ENCODE data around the gene NBAS. TPM values are rescaled to one million over a fixed set of nuclear protein-coding genes. Genes with fewer than 3 reads are reported as not detected.

The NBAS gene
- total and polyA plus RNA-seq, 9 of the 15 experiments (the other 6 are each of a cell fraction or from before 2014, with no cell fraction given): 15.3 to 94.4 (median 69.9) TPM

- TF ChIP-seq ZNF584 (CRISPR knock-in tag; IDR thresholded peaks at IDR 0.05; ENCODE audit: low read depth) (no peak), NELFE (IDR thresholded peaks at IDR 0.05; ENCODE audit: insufficient read depth, insufficient read length) (no peak)
Measured at GRCh38 chr2:15412779-15413178, 148.4 kb downstream of the NBAS start (continued).

DNA sequence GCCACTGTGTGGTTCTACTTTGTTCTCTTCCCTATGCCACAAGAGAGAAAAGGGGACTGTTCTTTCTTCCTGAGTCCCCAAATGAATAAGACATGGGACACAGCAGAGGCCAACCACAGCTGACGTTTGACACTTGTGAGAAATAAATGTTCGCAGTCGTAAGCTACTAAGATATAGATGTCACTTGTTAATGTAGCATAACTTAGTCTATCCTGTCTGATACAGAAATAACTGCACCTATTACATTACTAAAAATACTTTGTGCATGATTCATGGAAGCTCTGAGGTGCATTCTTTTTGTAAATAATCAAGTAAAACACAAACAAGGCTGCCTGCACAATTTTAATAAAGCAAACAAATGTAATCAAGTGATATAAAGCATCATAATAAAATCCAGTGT is 148.8 kb downstream of the NBAS start:
- H4K20me1 ChIP-seq (replicated peaks; ENCODE audit: control insufficient read depth, insufficient read depth, low read length): no peaks in the 10 kb centered on the region
- BruUV-seq (replicated peaks): no TSS peak
- no peak overlapping the region for H3K27ac ChIP-seq (ENCODE audit: extremely low read depth, low read depth, low read length)
- ChIA-PET CTCF (ENCODE audit: low intra/inter-chr PET ratio) (no interaction called here), POLR2A (interaction anchor here (0.6 to 3.1 kb wide), 2 partner anchors 10 to 552 kb away, joined by 3 to 11 read pairs; no protein-coding TSS in a partner anchor)
- ATAC-seq (no peak), DNase-seq (ENCODE audit: extremely low read depth in 1 of 4, low spot score in 3 of 4) (no peak), FAIRE-seq (no peak)
- no peak overlapping the region for H2AFZ ChIP-seq (ENCODE audit: low read depth, low read length)
- H3K4me1 ChIP-seq (replicated peaks in 1 of 2; ENCODE audit: control insufficient read depth in 2 of 2, insufficient read depth in 2 of 2, low read length in 2 of 2): no peaks in the 10 kb centered on the region; a peak in 1 of 5 replicates
- no peak overlapping the region for H3K4me2 ChIP-seq (ENCODE audit: insufficient read depth, low read length)
- no peak overlapping the region for H3K9ac ChIP-seq (ENCODE audit: insufficient read depth in 1 of 2, low read depth in 2 of 2, low read length in 2 of 2)
- H3K4me3 ChIP-seq: no peak overlapping the region
- no peaks in the 10 kb centered on the region for H3K27me3 ChIP-seq (ENCODE audit: control insufficient read depth in 2 of 2, insufficient read depth in 2 of 2, low read length in 2 of 2)
- 100% methylated on average over 3 of the region's 3 CpGs for WGBS (ENCODE audit: insufficient coverage, low coverage, missing lambda C conversion rate)
- H3K79me2 ChIP-seq (ENCODE audit: control insufficient read depth, insufficient read depth, low read length): no peaks in the 10 kb centered on the region
- H3K9me3 ChIP-seq (replicated peaks; ENCODE audit: control insufficient read depth, insufficient read depth, low read depth, low read length): no peaks in the 10 kb centered on the region
- intact Hi-C loops (cut with micrococcal nuclease): no loop called here
- in situ Hi-C loops (cut with MboI): no loop called here
- H3K36me3 ChIP-seq (ENCODE audit: control insufficient read depth, insufficient read depth, low read length): peaks cover 72% of the 10 kb centered on the region
- no peaks in the 10 kb centered on the region for H3K9me1 ChIP-seq (ENCODE audit: control insufficient read depth, insufficient read depth, low read length)
- TF ChIP-seq CEBPG (CRISPR knock-in tag; IDR thresholded peaks at IDR 0.05) (no peak), CEBPG (tag; conservative IDR thresholded peaks at IDR 0.05 in 1 of 2, IDR thresholded peaks at IDR 0.05 in 1 of 2) (no peak), MYBL2 (IDR thresholded peaks at IDR 0.05; ENCODE audit: low read depth) (no peak), MYBL2 (CRISPR knock-in tag; IDR thresholded peaks at IDR 0.05; ENCODE audit: borderline replicate concordance) (no peak), PHB2 (IDR thresholded peaks at IDR 0.05; ENCODE audit: low read depth) (no peak), BDP1 (IDR thresholded peaks at IDR 0.05; ENCODE audit: insufficient read depth, insufficient read length) (no peak), DPF2 (IDR thresholded peaks at IDR 0.05) (no peak), SP1 (CRISPR knock-in tag; IDR thresholded peaks at IDR 0.05) (no peak), ZNF780A (CRISPR knock-in tag; IDR thresholded peaks at IDR 0.05) (no peak), CHD7 (IDR thresholded peaks at IDR 0.05; ENCODE audit: low read depth, low read length) (no peak)

Data from K562 (cell line).